ENCODE data around the gene METTL6. TPM values are rescaled to one million over a fixed set of nuclear protein-coding genes. Genes with fewer than 3 reads are reported as not detected.

Gene METTL6
- total RNA-seq, 1 experiment from 2014 or later, result 25.6 TPM

DNA sequence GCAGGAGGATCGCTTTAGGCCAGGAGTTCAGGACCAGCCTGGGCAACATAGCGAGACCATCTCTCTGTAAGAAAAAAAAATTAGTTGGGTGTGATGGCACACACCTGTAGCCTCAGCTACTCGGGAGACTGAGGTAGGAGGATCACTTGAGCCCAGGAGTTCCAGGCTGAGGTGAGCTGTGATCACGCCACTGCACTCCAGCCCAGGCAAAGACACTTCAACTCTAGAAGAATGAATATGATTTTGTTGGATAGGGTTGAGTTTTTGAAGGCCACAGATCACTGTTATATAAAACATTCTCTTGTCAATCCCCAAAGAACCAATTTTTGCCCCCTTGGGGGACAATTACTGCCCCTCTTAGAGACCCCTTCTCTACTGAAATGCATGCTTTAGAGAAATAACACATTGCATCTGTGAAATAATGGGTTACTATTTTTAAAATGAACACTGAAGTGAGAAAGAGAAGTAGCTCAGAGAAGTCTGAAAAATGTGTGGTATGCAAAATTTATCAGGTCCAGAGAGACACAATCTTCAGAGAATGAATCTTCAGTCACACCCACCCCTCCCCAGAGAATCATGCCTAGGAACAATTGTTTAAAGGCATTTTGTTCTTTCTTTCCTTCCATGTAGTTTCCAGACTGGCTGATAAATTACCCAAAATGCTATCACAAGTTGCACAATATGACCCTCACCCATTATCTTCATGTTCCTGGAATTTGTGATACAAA lies 42.7 kb downstream of the METTL6 start:
- H3K4ac ChIP-seq (ENCODE audit: low read depth, low read length), result no peak overlapping the region
- no peak overlapping the region for H3K56ac ChIP-seq (ENCODE audit: insufficient read length, low read depth, low read length)
- Mint-ChIP-seq H3K36me3 (ENCODE audit: insufficient read depth in 1 of 3, low read depth in 3 of 3) (peaks cover 0 to 7% (median 6%) of the 10 kb centered on the region in 3 experiments; a peak in 2 of 7 replicates), H3K9me3 (peaks cover 17 to 22% of the 10 kb centered on the region in 2 experiments), H3K27me3 (ENCODE audit: low read depth) (peaks cover 5% of the 10 kb centered on the region), H3K27ac (no peak overlapping the region), H3K4me1 (no peaks in the 10 kb centered on the region), H3K4me3 (no peak overlapping the region)
- H3K79me2 ChIP-seq (ENCODE audit: insufficient read depth, low read length), result no peaks in the 10 kb centered on the region
- TF ChIP-seq, protein P1, sequence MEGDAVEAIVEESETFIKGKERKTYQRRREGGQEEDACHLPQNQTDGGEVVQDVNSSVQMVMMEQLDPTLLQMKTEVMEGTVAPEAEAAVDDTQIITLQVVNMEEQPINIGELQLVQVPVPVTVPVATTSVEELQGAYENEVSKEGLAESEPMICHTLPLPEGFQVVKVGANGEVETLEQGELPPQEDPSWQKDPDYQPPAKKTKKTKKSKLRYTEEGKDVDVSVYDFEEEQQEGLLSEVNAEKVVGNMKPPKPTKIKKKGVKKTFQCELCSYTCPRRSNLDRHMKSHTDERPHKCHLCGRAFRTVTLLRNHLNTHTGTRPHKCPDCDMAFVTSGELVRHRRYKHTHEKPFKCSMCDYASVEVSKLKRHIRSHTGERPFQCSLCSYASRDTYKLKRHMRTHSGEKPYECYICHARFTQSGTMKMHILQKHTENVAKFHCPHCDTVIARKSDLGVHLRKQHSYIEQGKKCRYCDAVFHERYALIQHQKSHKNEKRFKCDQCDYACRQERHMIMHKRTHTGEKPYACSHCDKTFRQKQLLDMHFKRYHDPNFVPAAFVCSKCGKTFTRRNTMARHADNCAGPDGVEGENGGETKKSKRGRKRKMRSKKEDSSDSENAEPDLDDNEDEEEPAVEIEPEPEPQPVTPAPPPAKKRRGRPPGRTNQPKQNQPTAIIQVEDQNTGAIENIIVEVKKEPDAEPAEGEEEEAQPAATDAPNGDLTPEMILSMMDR (conservative IDR thresholded peaks at IDR 0.05), result no peak
- H3K27me3 ChIP-seq (ENCODE audit: insufficient read depth, low read length), result no peaks in the 10 kb centered on the region
- no peak overlapping the region for H2AFZ ChIP-seq (ENCODE audit: low read length)
- no peak overlapping the region for H2BK20ac ChIP-seq (ENCODE audit: low read depth, low read length, poor library complexity, severe bottlenecking)
- DNase-seq, result no peak
- H3K9me3 ChIP-seq (ENCODE audit: control insufficient read depth, low read depth, low read length), result no peaks in the 10 kb centered on the region
- H2BK15ac ChIP-seq (ENCODE audit: low read depth, low read length), result no peak overlapping the region
- no CpG with 5 or more reads among the region's 4 CpGs for WGBS (ENCODE audit: extremely low coverage, insufficient read length, low lambda C conversion rate)
- H3K9ac ChIP-seq (ENCODE audit: extremely low read depth, insufficient read length, low read length), result no peak overlapping the region
- H4K20me1 ChIP-seq (ENCODE audit: control insufficient read depth, insufficient read depth, insufficient read length), result no peaks in the 10 kb centered on the region
- no peak overlapping the region for H2BK12ac ChIP-seq (ENCODE audit: insufficient read length, low read depth, low read length)
- H3K14ac ChIP-seq (ENCODE audit: insufficient read depth, low read length), result no peak overlapping the region
- no peak overlapping the region for H3T11ph ChIP-seq (ENCODE audit: low read length)
- H4K91ac ChIP-seq (ENCODE audit: insufficient read length, low read depth, low read length), result no peak overlapping the region
- no peak overlapping the region for H4K8ac ChIP-seq (replicated peaks; ENCODE audit: insufficient read length, low read depth, low read length)
- no peak overlapping the region for H3K18ac ChIP-seq (ENCODE audit: insufficient read length, low read depth, low read length)
- no peaks in the 10 kb centered on the region for H3K23me2 ChIP-seq (ENCODE audit: insufficient read length, low read depth, low read length, poor library complexity, severe bottlenecking)
- no peaks in the 10 kb centered on the region for H3K79me1 ChIP-seq (ENCODE audit: insufficient read depth, low read depth, low read length, poor library complexity, severe bottlenecking)
- H3K23ac ChIP-seq (ENCODE audit: insufficient read length, low read depth, low read length), result no peak overlapping the region
- no peak overlapping the region for H3K27ac ChIP-seq (ENCODE audit: insufficient read length, low read depth, low read length)
- no peak overlapping the region for H2BK5ac ChIP-seq (ENCODE audit: insufficient read length, low read length)
- H4K5ac ChIP-seq (ENCODE audit: insufficient read length, low read depth, low read length), result no peak overlapping the region
- H3K4me1 ChIP-seq (ENCODE audit: insufficient read depth, low read length), result no peaks in the 10 kb centered on the region
- H3K4me2 ChIP-seq (ENCODE audit: insufficient read depth, insufficient read length, low read length), result no peak overlapping the region
- no peak overlapping the region for H2BK120ac ChIP-seq (ENCODE audit: low read depth, low read length, poor library complexity, severe bottlenecking)
- H2AK5ac ChIP-seq (ENCODE audit: insufficient read length, low read length), result no peak overlapping the region
